ENCODE measurements around the gene ZMAT5. TPM values are rescaled to one million over a fixed set of nuclear protein-coding genes. Genes with fewer than 3 reads are reported as not detected.
A peak's percentile ranks its signal among the peaks of the same experiment; 100 is the strongest.

Gene ZMAT5
- total RNA-seq, 4 donors from 2014 or later: 17.2 to 30.1 (median 21.8) TPM

GRCh38 chr22:29787371-29787980, 20.7 kb upstream of the ZMAT5 start:
- DNase-seq (ENCODE audit: low spot score in 2 of 2): no peak
- WGBS, 2 donors: 69 to 75% methylated on average over 8 to 9 of the region's 9 CpGs
- no peak overlapping the region for H3K4me3 ChIP-seq (ENCODE audit: low read depth, poor library complexity, severe bottlenecking)
- intact Hi-C loops (cut with DNase I; ENCODE audit: low total_unique reads): no loop called here
- TF ChIP-seq CTCF (IDR thresholded peaks at IDR 0.05) (no peak), POLR2A (IDR thresholded peaks at IDR 0.05) (no peak)

DNA sequence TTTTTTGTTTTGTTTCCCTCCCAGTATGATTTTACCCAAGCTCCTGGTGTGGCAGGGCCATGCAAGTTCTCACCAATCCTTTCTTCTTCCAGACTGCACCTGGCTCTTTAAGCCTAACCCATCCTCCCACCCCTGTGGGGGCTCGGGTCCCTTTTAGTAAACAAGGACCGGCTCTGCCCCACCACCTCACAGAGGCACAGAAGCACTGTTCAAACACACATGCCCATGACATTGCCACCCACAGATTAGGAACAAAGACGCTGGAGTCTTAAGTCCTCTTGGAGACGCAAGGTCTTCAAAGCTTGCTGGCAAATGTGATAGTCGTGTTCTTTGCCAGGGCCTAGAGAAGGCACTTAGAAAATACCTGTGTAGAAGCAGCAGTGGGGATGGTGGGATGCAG, 19.2 kb upstream of the ZMAT5 start:
- TF ChIP-seq POLR2A (IDR thresholded peaks at IDR 0.05) (no peak), CTCF (IDR thresholded peaks at IDR 0.05) (no peak)
- DNase-seq (ENCODE audit: low spot score in 2 of 2): no peak
- WGBS, 2 donors: 77 to 80% methylated on average over 5 of the region's 5 CpGs
- intact Hi-C loops (cut with DNase I; ENCODE audit: low total_unique reads): no loop called here
- H3K4me3 ChIP-seq (ENCODE audit: low read depth, poor library complexity, severe bottlenecking): no peak overlapping the region

GRCh38 chr22:29784451-29785361, 17.9 kb upstream of the ZMAT5 start:
- TF ChIP-seq CTCF (IDR thresholded peaks at IDR 0.05): no peak
- TF ChIP-seq POLR2A (IDR thresholded peaks at IDR 0.05): no peak
- 36 to 45% methylated on average over 9 of the region's 9 CpGs for WGBS, 2 donors
- DNase-seq (ENCODE audit: low spot score in 2 of 2): no peak
- intact Hi-C loops (cut with DNase I; ENCODE audit: low total_unique reads): no loop called here
- H3K4me3 ChIP-seq (ENCODE audit: low read depth, poor library complexity, severe bottlenecking): no peak overlapping the region

- intact Hi-C loops (cut with DNase I; ENCODE audit: low total_unique reads): no loop called here
- DNase-seq (ENCODE audit: low spot score in 2 of 2): peak in 1 of 2 donors; percentile 49
- no peak for TF ChIP-seq POLR2A (IDR thresholded peaks at IDR 0.05)
- TF ChIP-seq CTCF (IDR thresholded peaks at IDR 0.05): no peak
- WGBS, 2 donors: 30 to 42% methylated on average over 6 to 7 of the region's 7 CpGs
- no peak overlapping the region for H3K4me3 ChIP-seq (ENCODE audit: low read depth, poor library complexity, severe bottlenecking)
Measured at GRCh38 chr22:29782061-29782845, 15.4 kb upstream of the ZMAT5 start.

DNA sequence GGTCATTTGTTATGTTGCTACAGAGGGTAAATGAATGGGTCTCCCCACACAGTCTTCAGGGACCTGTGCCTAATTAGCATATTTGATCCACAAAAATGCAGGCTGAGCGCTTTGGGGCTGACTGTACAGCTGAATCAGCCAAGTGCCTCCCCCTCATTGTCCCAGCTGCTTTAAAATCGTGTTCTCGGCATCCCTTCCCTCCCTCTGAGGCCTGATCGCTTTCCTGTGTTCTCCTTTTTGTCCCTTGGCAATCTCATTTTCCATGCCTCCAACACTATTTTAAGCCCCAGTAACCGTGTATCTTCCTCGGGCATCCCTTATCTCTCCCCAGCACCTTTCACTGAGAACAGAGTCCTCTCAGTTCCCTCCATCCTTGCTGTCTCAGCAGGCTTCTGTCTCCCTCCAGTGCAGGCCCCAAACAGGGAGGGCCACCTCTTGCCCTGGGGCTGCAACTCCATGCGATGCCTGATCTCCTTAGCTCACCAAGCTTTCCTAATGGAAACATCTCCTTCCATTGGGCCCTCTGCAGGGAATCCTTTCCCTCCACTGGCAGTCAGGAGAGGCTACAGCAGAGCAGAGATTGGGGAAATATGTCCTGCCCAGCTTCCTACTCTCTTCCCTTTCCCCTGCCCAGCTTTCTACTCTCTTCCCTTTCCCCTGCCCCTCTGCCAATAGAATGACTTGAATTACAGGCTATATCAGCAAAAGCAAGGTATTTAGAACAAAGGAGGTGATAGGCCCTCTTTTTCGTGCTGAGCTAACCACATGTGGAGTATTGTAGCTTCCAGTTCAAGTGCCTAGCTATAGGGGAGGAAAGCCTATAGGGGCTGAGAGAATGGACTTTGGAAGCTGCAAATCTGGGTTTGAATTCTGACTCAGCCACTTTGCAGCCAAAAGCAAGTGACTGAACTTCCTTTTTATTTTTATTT, 14.2 kb upstream of the ZMAT5 start:
- TF ChIP-seq POLR2A (IDR thresholded peaks at IDR 0.05) (no peak), CTCF (IDR thresholded peaks at IDR 0.05) (no peak)
- intact Hi-C loops (cut with DNase I; ENCODE audit: low total_unique reads): no loop called here
- H3K4me3 ChIP-seq (ENCODE audit: low read depth, poor library complexity, severe bottlenecking): no peak overlapping the region
- no peak for DNase-seq (ENCODE audit: low spot score in 2 of 2)
- WGBS, 2 donors: 53% methylated on average over 8 of the region's 8 CpGs
